Measurements from ENCODE around the gene MCM6.

- no peak for TF ChIP-seq CTCF (IDR thresholded peaks at IDR 0.05)
- TF ChIP-seq POLR2AphosphoS5 (IDR thresholded peaks at IDR 0.05) = no peak
- no peak for TF ChIP-seq POLR2A (IDR thresholded peaks at IDR 0.05)
Measured at GRCh38 chr2:135903650-135904049, 27.4 kb upstream of the MCM6 start.
